GM19351 (cell line): ENCODE data around the gene OR51B6.
"Not testable (repeated sequence)": the region's sequence is repeated elsewhere in the genome, so short reads cannot be mapped to it uniquely, and the experiment has no call there.

Experiments
- ATAC-seq: cut with Tn5 transposase; IDR thresholded peaks from one replicate; pipeline ENCODE4 v1.9.1; 2021; ENCODE audit warnings: mild to moderate bottlenecking, moderate library complexity; ENCODE audit not compliant: unreplicated experiment

The OR51B6 gene, protein sequence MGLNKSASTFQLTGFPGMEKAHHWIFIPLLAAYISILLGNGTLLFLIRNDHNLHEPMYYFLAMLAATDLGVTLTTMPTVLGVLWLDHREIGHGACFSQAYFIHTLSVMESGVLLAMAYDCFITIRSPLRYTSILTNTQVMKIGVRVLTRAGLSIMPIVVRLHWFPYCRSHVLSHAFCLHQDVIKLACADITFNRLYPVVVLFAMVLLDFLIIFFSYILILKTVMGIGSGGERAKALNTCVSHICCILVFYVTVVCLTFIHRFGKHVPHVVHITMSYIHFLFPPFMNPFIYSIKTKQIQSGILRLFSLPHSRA

DNA sequence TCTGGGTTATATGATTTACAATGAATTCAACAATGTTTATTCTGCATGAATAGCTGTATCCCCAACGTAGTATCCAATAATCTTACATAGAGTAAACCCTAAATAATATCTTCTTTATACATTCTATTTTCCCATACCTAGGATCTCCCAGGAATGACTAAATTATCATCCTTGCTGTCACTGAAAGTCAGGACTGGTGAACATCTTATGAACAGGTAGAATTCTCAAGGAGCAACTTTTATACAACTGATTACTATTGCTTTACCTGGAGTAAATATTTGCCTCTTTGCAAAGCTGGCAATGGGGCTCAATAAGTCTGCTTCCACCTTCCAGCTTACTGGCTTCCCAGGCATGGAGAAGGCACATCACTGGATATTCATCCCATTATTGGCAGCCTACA lies at the start of gene OR51B6:
OR51B6 (plus strand) TSS at position 301 of the 400 bp plus-strand sequence; CDS start at position 301, 0 bp downstream.
- ATAC-seq = no peak

DNA sequence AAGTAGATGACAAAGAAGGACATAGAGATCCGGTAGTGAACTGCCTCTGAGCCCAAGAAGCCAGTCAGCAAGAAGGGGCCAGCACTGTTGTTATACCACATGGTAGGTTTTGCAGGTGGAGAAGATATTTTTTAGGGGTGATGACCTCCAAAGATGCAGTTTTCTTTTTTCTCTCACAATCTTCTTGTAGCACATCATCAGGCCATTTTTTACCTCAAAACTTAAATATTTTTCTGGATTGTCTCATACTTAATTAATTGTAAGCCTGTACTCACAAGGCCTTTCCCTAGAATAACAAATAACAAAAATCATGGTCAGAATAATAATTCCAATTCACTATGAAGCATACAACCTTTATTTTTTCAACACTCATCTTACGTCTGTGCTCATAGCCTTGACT lies 49.5 kb upstream of the OR51B6 start, which contains the start of gene OR51B4:
OR51B4 (minus strand) TSS at position 101 of the 400 bp plus-strand sequence; CDS start at position 101, 0 bp downstream.
- ATAC-seq = no peak

- ATAC-seq = no peak
Observed at GRCh38 chr11:5303626-5304025, 47.7 kb upstream of the OR51B6 start.

DNA sequence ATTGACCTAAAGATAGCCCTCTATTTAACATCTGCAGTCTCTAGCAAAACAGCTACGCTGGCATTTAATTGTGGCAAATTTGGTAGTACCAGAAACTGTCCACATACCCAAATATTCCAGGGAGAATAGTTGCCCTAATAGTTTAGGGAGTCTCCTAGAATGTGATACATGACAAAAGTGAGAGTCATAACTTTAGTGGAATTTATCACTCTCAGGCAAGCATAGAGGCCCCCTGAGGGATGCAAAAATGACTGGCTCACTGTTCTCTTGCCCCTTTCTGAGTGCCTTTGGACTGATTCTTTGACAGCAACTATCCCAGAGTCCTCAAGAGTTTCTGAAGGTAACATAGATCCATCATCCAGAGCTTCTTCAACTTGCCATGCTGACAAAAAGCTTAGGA lies 47.3 kb upstream of the OR51B6 start:
- no peak for ATAC-seq

DNA sequence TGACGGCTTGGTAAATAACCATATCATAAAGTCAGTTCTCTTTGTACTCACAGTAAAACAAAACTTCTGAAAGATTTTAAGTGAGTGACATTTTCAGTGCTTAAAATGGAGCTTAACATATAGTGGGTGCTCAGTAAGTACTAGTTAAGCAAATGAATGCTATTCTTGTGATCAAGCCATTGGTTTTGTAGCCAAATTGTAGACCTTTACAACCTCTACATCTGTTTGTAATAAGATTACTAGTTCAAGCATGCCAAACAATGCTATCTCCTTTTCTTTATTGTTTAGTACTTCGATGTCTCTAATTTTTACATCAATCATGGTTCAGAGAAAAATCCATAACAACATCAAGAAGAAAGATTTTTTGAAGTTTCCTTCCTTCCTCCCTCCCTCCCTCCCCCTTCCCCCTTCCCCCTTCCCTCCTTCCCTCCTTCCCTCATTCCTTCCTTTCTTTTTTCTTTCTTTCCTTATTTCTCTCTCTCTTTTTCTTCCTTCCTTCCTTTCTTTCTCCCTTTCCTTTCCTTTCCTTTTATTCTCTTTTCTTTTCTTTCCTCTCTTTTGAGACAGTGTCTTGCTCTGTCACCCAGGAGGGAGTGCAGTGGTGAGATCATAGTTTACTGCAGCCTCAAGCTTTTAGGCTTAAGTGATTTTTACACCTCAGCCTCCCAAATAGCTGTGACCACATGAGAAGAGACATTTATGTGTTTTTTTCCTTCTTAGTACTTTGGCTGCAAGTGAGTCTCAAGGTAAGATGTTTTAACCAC lies 43.9 kb upstream of the OR51B6 start:
- ATAC-seq = no peak

DNA sequence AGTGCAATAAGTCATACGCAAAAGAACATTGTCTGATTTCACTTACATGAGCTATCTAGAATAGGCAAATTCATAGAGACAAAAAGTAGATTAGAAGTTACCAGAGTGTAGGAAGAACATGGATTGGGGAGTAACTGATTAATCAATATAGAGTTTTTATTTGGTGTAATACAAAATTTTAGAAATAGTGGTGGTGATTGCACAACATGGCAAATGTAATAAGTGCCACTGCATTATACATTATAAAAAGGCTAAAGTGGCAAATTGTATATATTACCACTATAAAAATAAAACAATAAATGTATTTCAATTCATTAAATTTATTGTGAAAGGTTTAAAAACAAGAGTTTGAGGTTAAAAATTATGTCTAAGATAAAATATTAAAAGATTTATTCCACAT lies 40.9 kb upstream of the OR51B6 start:
- ATAC-seq = no peak

DNA sequence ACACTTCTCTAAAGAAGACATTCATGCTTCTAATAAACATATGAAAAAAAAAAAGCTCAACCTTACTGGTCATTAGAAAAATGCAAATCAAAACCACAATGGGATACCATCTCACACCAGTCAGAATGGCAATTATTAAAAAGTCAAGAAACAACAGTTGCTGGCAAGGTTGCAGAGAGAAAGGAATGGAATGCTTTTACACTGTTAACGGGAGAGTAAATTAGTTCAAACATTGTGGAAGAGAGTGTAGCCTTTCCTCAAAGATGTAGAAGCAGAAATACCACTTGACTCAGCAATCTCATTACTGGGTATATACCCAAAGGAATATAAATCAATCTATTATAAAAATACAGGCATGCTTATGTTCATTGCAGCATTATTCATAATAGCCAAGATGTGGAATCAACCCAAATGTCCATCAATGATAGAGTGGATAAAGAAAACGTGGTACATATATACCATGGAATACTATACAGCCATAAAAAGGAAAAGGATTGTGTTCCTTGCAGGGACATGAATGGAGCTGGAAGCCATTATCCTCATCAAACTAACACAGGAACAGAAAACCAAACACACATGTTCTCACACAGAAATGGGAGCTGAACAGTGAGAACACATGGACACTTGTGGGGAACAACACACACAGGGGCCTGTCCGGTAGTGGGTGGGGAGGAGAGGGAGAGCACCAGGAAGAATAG lies 37.8 kb upstream of the OR51B6 start:
- not testable (repeated sequence) for ATAC-seq

GRCh38 chr11:5317292-5317691 lies 34.0 kb upstream of the OR51B6 start:
- no peak for ATAC-seq

DNA sequence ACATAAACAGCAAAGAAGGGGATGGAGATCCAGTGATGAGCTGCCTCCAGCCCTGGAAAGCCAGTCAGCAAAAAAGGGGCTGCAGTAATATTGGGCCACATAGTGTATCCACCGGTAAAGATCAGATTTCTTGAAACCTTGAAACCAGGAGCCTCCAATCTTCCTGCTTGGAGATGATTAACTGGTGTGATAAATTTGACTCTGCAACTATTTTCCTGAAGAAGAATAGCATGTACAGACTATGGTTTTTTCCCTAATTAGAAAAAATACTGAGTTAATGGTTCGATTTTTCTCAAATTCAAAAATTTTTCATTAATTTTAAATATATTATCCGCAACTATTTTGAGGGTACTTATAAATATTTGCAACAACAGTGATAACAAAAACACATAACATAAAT lies 27.1 kb upstream of the OR51B6 start, which contains the start of gene OR51B2:
OR51B2 (minus strand) TSS at position 101 of the 400 bp plus-strand sequence; CDS start at position 101, 0 bp downstream.
- ATAC-seq = no peak

DNA sequence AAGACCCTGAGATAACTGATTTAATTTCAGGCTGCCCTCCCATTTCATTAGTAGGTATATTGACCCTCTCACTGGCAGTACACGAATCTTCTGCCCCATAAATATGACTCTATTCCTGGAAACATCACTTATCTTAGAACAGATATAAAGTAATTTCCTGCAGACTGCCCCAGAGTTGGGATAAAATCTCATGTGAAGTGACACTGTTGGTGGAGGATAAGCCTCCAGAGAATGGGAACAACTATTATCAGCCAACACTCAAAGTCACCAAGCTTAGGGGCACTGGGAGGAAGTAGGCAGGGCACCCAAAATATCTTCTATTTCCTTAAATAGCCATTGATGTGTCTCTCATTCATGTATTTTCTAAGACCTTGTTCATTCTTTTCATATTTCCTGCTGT lies 16.1 kb upstream of the OR51B6 start:
- no peak for ATAC-seq

- no peak for ATAC-seq
Observed at GRCh38 chr11:5336331-5336730, 15.0 kb upstream of the OR51B6 start.

- not testable (repeated sequence) for ATAC-seq
Observed at GRCh38 chr11:5337253-5337652, 14.1 kb upstream of the OR51B6 start.

GRCh38 chr11:5339771-5340322 lies 11.5 kb upstream of the OR51B6 start:
- peak; percentile 36 for ATAC-seq

DNA sequence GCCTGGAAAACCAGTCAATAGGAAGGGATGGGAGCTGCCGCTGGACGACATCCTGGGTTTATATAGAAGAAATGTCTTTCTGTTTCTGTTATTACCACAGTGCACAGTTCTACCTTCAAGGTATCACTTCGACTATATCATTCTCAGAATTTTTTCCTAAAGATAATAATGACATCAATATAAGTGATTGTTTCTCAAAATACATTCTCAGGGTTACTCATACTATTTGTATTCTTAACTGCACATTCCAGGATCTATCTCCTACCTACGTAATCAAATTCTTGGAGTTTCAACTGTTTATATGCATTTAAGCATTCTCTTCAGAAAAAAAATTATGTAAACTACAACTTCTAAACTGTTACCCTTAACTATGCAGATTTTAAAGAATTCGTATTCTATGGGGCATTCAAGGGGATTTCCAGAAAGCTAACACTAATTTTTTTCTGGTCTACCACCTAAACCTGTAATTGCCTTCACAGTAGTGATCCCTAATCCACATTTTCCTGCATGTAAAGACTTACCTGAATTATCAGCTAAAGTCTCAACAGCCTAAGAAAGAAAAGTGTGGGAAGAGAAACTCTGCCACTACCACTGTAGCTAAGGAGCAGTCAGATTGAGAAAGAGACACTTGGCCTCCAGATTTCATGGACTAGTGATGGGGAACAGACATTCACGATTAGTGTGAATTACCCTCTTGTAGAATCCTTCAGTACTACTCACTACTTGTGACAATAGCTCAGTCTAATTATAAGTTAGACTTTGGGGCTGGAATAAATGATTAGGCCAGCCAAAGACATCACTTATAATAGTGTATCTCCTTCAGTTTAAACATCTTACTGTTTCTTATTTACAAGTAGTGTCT lies 7.6 kb upstream of the OR51B6 start, which contains the start of gene OR51B5:
OR51B5 (minus strand) TSS at position 51 of the 862 bp plus-strand sequence; CDS start at position 51, 0 bp downstream.
- no peak for ATAC-seq

DNA sequence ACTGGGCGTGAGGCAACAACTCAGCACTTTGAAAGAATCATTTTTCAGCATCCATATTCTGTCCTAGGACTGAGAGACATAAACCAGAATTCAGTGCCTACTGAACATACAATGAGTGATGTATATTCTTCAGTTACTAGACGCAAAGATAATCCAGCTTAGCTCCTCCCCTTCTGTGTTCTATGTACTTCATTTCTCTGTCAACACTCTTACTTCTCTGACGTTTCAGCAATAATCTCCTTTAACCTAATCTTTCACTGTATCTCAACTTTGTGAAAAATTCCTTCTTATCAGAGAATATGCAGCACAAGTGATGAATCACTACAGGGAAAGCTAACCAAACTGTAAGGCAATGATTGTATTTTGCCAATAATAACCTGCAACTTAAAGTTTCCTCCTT lies 5.5 kb upstream of the OR51B6 start:
- ATAC-seq = no peak

- no peak for ATAC-seq
Observed at GRCh38 chr11:5348551-5349194, 2.6 kb upstream of the OR51B6 start.

- ATAC-seq = no peak
Observed at GRCh38 chr11:5349550-5349949, 1.8 kb upstream of the OR51B6 start.

GRCh38 chr11:5356031-5356430 lies 4.7 kb downstream of the OR51B6 start:
- not testable (repeated sequence) for ATAC-seq

- no peak for ATAC-seq
Observed at GRCh38 chr11:5362017-5362625, 10.8 kb downstream of the OR51B6 start.
